T follicular helper cell (primary cell): ENCODE results near the gene TGFB1.
"Not testable (repeated sequence)": the region's sequence is repeated elsewhere in the genome, so short reads cannot be mapped to it uniquely, and the experiment has no call there.

Experiments used
- DNase-seq: peaks from one replicate; pipeline ENCODE4 v3.0.0-alpha.2; 2020; ENCODE audit warnings: low read depth

TGFB1 gene

GRCh38 chr19:41300555-41300954 lies 53.2 kb downstream of the TGFB1 start:
- no peak for DNase-seq

- peak; percentile 52 for DNase-seq
Measured at GRCh38 chr19:41299755-41300089, 54.0 kb downstream of the TGFB1 start.

- no peak for DNase-seq
Measured at GRCh38 chr19:41299046-41299754, 54.5 kb downstream of the TGFB1 start.

GRCh38 chr19:41298348-41298964 lies 55.3 kb downstream of the TGFB1 start:
- DNase-seq: peak; percentile 52

GRCh38 chr19:41297628-41298347 lies 55.9 kb downstream of the TGFB1 start:
- DNase-seq: no peak

- DNase-seq: no peak
Measured at GRCh38 chr19:41296433-41296871, 57.3 kb downstream of the TGFB1 start.

- DNase-seq: no peak
Measured at GRCh38 chr19:41295499-41295898, 58.2 kb downstream of the TGFB1 start.

GRCh38 chr19:41294393-41294792 lies 59.3 kb downstream of the TGFB1 start:
- no peak for DNase-seq

- not testable (repeated sequence) for DNase-seq
Measured at GRCh38 chr19:41289814-41290213, 63.9 kb downstream of the TGFB1 start.

GRCh38 chr19:41288673-41289530 lies 64.8 kb downstream of the TGFB1 start:
- no peak for DNase-seq
